GM10266 (cell line): Measurements from ENCODE around the gene ELOVL2.

Source experiments
- DNase-seq: peaks from one replicate; pipeline ENCODE4 v3.0.0; 2012; ENCODE audit errors: extremely low spot score
- CTCF ChIP-seq: IDR thresholded peaks from 2 replicates; pipeline ENCODE4 v1.5.1; 2012; ENCODE audit warnings: mild to moderate bottlenecking, low read depth; ENCODE audit not compliant: control insufficient read depth, insufficient read depth; ENCODE audit errors: missing control alignments

The ELOVL2 gene

GRCh38 chr6:11066505-11067347, 22.6 kb upstream of the ELOVL2 start:
- DNase-seq: no peak

GRCh38 chr6:11065436-11066202, 21.5 kb upstream of the ELOVL2 start:
- DNase-seq: no peak
- TF ChIP-seq CTCF: no peak

More at GRCh38 chr6:11066505-11067347, 22.6 kb upstream of the ELOVL2 start:
- no peak for TF ChIP-seq CTCF

GRCh38 chr6:11064836-11065235, 20.7 kb upstream of the ELOVL2 start:
- no peak for TF ChIP-seq CTCF
- no peak for DNase-seq

GRCh38 chr6:11062715-11063114, 18.6 kb upstream of the ELOVL2 start:
- no peak for TF ChIP-seq CTCF
- no peak for DNase-seq

- no peak for DNase-seq
- TF ChIP-seq CTCF: no peak
These were observed 18.0 kb upstream of the ELOVL2 start for GRCh38 chr6:11062083-11062482.

GRCh38 chr6:11058406-11058805, 14.3 kb upstream of the ELOVL2 start:
- DNase-seq: no peak

More at GRCh38 chr6:11058406-11058805, 14.3 kb upstream of the ELOVL2 start:
- no peak for TF ChIP-seq CTCF
